Measurements from ENCODE around the gene ZNF326.
"Not testable (repeated sequence)": the region's sequence is repeated elsewhere in the genome, so short reads cannot be mapped to it uniquely, and the experiment has no call there.

Gene ZNF326

DNA sequence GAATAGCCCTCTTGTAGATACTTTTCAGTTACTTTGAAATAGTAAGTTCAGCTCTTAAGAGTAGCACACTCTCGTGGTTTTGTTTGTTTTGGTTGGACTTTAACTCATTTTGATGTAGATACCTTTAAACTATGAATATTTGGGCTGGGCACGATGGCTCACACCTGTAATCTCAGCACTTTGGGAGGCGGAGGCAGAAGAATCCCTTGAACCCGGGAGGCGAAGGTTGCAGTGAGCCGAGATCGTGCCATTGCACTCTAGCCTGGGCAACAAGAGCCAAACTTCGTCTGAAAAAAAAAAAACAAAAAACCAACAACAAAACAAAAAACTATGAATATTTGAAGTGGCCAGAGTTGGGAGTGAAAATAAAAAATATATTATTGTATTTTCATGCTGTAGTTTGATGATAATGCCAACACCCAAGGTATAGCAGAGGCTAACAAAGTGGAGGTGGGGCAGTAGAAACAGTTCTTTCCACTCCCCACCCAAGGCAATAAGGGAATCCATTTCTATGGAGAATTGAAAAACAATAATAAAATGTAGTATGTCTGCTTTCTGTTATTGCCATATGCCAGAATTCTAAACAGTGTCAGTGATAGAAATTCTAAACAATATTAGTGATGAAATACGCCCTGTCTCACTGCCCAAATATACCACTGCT is 1.7 kb downstream of the ZNF326 start:
- DNase-seq (ENCODE audit: low read depth) = no peak

DNA sequence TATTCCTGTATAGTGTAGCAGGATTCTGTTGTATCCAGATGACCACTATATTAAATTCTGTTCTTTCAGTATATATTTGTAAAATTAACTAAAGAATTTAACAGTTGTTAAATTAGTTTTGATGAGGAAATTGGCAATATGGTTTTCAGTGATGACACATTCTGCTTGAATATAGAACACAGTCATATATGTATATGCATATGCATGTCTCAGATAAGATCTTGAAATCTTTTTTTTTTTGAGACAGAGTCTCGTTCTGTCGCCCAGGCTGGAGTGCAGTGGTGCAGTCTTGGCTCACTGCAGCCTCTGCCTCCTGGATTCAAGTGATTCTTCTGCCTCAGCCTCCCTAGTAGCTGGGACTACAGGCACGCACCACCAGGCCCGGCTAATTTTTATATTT is 2.2 kb downstream of the ZNF326 start:
- DNase-seq (ENCODE audit: low read depth) = not testable (repeated sequence)

DNA sequence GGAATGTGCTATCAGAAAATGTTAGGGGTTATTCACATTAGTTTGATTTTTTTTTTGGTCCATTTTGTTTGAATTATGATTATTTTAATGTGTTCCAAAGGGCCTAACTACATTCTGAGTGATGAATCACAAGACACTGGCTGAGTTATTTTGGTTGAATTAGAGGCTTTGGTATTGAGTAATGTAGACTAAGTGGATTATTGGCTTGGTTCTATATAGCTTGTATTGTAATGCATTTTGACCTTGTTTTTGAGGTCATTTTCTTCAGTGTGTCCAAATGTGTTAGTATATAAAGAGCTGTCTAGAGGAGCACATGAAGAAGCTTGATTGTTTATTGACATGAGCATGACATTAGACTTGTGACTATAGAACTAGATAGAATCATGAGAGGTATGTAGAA is 3.4 kb downstream of the ZNF326 start:
- DNase-seq (ENCODE audit: low read depth) = no peak

DNA sequence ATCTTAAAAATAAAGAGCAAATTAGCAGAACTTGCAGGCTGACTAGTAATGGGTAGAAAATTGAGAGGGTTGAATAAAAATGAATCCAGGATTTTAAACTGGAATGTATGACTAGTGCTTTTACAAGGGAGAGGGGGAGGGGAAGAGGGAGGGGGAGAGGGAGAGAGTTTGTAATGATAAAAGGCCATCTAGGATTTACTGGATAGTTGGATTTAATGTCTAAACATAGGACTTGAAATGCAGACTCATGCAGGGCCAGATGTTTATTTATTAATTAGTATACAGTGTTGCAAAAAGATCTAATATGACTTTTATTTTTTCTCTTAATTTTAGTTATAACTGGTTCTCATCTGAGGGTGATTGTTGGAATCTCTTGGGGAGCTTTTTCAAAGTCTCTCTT is 4.3 kb downstream of the ZNF326 start:
- DNase-seq (ENCODE audit: low read depth) = no peak

DNA sequence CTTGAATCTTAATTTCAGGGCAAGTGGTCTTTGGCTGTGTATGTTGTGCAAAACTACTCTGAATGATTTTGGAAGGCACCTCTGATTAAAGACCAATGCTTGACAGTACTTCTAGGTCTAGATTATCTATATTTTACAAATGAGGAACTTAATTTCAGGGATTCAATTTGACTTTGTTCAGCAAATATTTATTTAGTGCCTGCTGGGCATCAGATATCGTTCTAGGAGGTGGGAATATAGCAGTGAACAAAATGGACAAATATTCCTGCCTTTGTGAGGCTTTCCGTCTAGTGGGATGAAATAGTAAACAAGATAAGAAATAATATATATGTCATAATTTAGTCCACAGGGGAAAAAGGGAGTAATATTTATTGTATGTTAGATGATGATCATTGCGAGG is 4.7 kb downstream of the ZNF326 start:
- no peak for DNase-seq (ENCODE audit: low read depth)

DNA sequence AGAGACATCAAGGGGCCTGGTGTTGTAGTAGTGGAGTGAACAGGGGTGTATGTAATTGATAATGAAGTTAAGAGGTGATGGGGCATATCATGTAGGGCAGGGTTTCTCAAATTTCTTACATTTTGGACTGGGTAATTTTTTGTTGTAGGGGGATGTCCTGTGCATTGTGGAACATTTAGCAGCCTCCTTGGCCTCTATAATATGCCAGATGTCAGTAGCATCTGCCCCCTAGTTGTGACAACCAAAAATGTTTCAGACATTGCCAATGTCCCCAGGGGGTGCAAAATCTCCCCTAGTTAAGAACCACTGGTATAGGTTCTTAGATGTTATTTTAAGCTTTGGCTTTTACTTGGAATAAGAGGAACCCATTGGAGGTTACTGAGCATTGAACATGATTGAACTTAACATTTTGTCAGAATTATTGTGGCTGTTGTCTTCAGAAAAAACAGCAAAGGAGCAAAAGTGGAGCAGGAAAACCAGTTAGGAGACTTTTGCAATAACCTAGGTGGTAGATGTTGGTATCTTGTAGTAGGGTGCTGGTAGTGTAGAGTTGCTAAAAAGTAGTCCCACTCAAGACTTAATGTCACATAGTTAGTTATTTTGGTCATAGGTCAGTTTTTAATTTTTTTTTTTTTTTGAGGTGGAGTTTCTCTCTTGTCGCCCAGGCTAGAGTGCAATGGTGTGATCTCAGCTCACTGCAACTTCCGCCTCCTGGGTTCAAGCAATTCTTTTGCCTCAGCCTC is 6.2 kb downstream of the ZNF326 start:
- no peak for DNase-seq (ENCODE audit: low read depth)

DNA sequence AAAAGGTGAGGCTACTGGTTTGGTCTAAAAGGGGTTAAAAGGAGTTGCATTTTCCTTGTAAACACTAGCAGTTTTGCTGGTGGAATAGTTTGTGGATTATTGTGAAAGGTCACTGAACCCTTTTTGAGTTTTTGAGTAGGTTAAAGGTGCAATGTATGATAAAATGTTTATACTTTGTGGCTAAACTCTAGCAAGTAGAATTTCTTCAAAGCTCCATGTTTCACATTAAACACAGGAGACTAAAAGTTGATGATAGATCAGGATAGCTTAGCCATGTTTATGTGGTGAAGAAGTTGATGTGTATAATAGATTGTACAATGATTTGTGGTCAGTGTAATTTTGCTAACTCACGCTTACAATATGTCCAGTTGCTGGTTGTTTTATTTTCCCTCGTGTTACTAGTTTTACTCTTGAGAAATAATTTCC is 13.1 kb downstream of the ZNF326 start:
- DNase-seq (ENCODE audit: low read depth) = no peak

DNA sequence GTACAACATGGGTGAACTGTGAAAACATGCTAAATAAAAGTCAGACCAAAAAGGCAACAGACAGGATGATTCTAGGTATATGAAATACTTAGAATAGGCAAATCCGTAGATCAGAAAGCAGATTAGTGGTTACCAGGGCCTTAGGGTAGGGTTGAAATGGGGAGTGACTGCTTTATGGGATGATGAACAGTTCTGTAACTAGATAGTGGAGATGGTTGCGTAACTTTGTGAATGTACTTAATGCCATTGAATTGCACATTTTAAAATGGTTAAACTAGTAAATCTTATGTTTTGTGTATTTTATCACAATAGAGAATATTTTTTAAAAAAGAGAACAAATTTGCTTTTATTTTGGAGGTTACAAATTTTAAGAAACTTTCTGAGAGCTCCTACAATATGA is 17.4 kb downstream of the ZNF326 start:
- DNase-seq (ENCODE audit: low read depth) = no peak

DNA sequence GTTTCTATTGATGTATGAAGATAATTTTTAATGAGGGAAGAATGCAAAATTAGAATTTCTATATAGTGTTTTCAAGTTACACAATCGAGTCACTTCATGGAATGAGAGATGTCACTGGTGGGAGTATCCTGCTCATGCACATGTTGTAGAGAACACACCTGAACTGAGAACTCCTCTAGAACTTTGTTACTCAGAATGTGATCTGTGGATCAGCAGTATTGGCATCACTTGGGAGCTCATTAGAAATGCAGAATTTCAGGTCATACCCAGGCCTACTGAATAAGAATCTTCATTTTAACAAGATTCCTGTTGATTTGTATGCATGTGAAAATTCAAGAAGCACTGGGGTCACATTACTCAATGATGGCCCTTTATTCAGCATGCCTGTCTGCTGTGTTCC is 28.8 kb downstream of the ZNF326 start:
- no peak for DNase-seq (ENCODE audit: low read depth)

DNA sequence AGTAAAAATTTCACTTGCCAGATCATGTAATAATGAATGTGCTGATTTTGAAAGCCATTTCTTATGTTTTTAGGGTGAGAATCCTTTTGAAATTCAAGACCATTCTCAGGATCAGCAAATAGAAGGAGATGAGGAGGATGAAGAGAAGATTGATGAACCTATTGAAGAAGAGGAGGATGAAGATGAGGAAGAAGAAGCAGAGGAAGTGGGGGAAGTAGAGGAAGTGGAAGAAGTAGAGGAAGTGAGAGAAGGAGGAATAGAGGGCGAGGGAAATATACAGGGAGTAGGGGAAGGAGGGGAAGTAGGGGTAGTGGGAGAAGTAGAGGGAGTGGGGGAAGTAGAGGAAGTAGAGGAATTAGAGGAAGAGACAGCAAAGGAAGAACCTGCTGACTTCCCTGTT is 32.4 kb downstream of the ZNF326 start:
- DNase-seq (ENCODE audit: low read depth) = no peak

DNA sequence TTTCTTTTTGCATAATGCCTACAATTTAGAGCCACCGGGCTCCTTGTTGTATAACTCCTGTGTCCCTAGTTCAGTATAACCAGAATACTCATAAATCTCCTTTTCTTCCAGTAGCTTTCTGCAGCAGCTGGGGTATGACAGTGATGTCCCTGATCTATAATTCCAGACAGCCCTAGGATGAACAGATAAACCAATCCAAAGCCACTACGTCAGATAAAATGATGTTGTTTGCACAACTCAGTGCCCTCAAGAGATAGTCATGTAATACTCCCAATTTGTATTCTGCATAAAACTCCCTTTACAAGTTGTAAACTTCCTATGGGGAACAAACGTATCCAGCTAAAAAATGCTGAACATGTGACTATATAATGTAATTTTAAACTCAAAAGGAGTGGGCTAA is 44.7 kb downstream of the ZNF326 start:
- DNase-seq (ENCODE audit: low read depth) = no peak

DNA sequence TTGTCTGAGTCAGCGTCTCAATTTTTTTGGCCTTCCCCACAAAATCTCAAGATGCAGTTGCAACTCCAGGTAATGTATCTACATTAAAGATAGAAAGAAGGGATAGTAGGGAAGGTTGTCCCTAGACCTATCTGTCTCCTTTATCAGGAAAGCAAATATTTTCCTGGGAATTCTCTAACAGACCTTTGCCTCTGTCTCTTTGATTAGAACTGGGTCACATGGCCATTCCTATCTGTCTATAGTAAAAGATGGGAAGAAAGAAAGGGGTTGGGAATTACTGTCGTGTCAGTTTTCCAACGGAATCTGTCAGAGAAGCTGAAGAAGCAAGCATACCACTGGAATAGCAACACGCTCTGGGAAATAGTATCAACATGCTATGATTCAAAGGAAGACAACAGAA is 48.7 kb downstream of the ZNF326 start:
- no peak for DNase-seq (ENCODE audit: low read depth)

DNA sequence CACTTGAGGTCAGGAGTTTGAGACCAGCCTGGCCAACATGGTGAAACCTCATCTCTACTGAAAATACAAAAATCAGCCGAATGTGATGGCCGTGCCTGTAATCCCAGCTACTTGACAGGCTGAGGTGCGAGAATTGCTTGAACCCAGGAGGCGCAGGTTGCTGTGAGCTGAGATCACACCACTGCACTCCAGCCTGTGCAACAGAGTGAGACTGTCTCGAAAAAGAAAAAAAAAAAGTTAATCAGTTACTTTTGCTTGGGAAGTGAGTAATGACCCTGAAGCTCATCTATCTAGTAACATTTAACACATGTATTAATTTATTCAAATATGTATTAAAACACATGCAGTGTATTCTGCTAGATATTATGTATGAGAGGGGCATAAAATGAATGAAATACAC is 49.4 kb downstream of the ZNF326 start:
- no peak for DNase-seq (ENCODE audit: low read depth)

DNA sequence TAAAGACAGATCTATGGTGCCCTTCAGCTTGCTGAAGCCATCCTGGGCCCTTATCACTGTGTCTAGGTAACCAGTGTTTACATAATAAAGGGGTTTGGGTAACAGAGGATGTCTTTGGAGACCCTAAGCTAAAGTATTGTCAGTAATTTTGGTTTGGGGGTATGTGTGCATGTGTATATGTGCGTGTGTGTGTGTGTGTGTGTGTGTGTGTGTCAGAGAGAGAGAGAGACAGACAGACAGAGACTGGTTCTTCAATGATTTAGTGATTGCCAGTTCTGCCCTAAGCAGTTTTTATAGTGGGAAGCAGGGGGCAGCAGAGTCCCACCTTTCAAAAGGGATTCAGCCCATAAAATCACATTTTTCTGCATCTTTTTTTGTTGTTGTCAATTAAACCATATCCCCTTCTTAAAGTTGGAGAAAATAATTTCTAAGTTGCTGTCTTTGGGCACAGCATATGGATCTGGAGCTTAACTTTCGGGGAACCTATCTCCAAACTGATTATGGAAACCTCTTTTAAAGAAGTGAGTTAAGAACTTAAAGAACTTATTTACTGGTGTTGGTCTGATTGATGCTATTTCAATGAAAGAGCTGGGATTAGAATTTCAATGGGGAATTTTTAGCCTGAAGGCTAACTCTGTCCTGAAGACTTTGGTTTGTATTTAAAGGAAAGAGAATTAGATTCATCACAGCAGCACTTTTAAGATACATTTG is 51.1 kb downstream of the ZNF326 start:
- DNase-seq (ENCODE audit: low read depth) = peak; percentile 14

DNA sequence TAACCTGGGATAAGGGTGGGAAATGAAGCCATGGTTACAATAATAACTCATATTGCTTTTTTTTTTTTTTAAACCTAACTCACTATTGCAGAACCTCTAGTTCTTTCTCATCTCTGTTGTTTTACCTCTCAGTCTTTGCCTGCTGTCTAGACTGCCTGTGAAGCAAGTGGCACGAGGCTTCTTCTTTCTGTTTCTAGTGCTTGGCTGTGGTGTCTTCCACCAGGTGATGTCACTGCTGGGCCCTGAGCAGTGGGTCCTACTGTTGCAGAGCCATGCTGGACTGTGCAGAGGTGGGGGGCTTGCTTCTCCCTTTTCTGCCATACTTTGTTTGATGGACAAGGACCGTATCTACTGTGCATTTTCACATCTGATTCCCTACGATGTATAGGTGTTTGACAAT is 51.7 kb downstream of the ZNF326 start:
- DNase-seq (ENCODE audit: low read depth) = no peak

DNA sequence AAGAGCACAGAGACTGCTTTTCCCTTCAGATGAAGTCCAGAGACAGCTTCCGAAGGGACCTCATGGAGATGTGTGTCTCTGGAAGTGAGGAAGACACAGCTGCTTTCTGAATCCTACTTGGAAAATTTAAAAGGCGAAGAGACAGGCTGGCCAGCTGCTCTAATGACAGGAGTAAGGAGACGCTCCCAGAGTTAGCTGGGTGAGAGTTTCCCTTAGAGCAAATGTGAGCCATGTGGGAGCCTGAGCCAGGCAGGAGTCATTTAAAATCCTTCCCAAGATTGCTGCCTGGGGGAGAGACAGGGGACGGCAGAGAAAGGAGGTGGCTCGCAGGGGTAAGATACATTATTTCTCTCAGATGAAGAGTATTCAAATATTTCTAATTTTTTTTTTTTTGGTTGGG is 53.1 kb downstream of the ZNF326 start:
- DNase-seq (ENCODE audit: low read depth) = no peak

DNA sequence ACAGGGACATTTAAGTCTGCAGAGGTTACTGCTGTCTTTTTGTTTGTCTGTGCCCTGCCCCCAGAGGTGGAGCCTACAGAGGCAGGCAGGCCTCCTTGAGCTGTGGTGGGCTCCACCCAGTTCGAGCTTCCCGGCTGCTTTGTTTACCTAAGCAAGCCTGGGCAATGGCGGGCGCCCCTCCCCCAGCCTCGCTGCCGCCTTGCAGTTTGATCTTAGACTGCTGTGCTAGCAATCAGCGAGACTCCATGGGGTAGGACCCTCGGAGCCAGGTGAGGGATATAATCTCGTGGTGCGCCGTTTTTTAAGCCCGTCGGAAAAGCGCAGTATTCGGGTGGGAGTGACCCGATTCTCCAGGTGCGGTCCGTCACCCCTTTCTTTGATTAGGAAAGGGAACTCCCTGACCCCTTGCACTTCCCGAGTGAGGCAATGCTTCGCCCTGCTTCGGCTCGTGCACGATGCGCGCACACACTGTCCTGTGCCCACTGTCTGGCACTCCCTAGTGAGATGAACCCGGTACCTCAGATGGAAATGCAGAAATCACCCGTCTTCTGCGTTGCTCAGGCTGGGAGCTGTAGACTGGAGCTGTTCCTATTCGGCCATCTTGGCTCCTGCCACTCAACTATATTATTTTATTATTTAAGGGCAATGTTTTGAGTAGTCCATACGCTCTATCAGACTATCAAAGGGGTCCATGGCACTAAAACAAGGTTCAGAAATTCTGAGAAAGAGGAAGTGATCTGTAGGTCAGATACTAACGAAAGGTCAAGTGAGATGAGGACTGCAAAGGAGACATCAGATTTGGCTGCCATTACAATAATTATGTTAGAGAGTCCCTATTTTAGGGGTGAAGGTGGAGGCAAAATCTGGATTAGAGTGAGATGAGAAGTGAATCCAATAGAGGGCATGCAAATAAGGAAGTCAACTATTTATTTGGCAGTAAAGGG is 68.1 kb downstream of the ZNF326 start:
- not testable (repeated sequence) for DNase-seq (ENCODE audit: low read depth)

DNA sequence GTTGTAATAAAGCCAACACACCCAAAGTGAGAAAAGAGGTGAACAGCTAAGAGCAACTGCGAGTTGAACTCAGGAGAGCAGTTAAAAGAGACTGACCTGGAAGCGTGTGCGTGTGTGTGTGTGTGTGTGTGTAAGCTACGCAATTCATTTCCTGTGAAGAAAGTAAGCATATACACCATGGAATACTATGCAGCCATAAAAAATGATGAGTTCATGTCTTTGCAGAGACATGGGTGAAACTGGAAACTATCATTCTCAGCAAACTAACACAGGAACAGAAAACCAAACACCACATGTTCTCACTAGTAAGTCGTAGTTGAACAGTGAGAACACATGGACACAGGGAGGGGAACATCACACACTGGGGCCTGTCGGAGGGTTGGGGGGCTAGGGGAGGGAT is 69.2 kb downstream of the ZNF326 start:
- not testable (repeated sequence) for DNase-seq (ENCODE audit: low read depth)

DNA sequence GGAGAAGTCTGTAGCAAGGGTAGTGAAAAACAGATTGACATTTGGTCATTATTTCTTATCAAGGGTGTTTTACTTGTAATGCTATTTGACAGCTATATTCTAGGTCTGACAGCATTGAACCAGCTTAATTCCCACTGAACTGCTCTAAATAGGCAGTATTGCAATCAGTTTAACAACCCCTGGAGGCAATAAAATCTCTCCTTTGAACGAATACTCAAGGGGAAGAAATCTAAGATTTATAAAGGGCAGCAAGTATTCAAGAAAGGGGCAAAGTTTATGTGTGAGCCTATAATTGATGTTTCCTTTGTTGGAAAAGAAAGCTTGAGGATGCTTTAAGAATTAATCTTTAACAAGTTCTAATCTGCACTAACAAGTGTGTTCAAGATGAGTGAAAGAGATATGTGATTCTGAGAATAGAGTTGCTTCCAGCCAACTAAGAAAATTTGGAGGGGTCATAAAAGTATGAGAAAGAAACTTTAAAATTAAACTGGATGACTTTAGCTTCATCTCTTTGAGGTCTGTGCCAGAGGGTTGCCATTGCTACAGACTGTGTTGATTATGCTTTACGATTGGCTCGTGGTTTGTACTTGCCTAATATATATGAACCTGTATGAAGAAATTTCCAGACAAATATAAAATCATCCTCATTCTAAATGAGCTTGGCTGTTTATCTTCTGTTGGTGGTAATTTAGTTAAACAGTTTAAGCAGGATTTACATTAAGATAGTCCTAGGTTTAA is 72.5 kb downstream of the ZNF326 start:
- DNase-seq (ENCODE audit: low read depth) = no peak

DNA sequence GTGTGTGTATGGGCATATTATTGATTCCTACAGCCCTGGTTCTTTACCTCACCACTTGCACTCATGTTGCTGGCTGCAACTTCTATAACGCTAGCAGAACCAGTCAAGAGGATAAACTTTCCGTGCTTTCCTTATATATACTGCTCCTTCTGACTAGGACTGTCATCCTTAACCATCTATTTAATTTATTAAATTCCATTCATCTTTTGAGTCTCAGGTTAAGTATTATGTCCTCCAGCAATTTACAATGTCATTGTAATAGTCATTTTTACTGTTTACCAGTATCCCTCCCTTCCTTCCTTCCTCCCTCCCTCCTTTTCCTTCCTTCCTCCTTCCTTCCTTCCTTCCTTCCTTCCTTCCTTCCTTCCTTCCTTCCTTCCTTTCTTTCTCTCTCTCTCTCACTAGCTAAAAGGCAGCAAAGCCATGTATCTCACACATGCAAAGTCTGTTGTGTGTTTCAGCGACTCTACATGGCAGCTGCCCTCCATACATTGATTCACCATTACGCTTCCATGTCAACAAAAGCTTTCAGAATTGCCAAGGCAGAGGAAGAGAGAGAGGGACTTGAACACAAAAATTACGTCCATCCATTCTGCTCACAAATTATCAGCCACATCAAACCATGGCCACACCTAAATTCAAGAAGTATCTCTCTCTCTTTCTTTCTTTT is 73.8 kb downstream of the ZNF326 start:
- no peak for DNase-seq (ENCODE audit: low read depth)

DNA sequence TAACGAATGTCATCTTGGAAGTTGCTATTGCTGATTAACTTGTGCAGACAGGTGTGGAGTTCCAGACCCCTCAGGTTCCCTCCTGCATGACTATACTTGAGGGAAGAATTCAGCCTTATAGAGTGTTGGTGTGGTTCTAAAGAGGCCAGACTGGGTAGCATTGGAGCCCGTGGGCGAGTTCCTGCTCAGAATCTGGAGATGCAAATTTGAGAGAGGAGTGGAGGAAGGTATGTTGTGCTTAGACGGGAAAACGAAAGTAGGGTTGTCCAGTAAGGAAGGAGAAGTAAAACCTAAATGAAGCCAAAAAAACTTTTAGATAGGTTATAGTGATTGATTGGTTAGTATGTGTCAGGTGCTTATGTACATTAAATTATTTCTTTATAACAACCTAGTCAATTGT is 79.2 kb downstream of the ZNF326 start:
- DNase-seq (ENCODE audit: low read depth) = no peak

Measured in HS-27A (cell line).